ENCODE measurements around the gene UCMA.
"Not testable (repeated sequence)": the region's sequence is repeated elsewhere in the genome, so short reads cannot be mapped to it uniquely, and the experiment has no call there.

Gene UCMA

GRCh38 chr10:13234172-13234571 is at the start of gene UCMA:
TSS of gene UCMA (minus strand) at chr10:13234374. CDS start at chr10:13234258, 116 bp downstream.
- Mint-ChIP-seq H3K4me1 (no peaks in the 10 kb centered on the region), H3K27me3 (no peaks in the 10 kb centered on the region), H3K4me3 (no peak within 1 kb of the TSS), H3K36me3 (no peaks in the 10 kb centered on the region), H3K9me3 (no peaks in the 10 kb centered on the region), H3K27ac (no peak within 1 kb of the TSS)

- H3K36me3 Mint-ChIP-seq, result not testable (repeated sequence)
Observed at GRCh38 chr10:13282348-13282747, 48.2 kb upstream of the UCMA start.

GRCh38 chr10:13276749-13277365 is 42.7 kb upstream of the UCMA start:
- Mint-ChIP-seq H3K27me3 (no peaks in the 10 kb centered on the region), H3K4me1 (peaks cover under 1% of the 10 kb centered on the region), H3K4me3 (no peak overlapping the region), H3K27ac (no peak overlapping the region), H3K36me3 (peaks cover 2% of the 10 kb centered on the region), H3K9me3 (no peaks in the 10 kb centered on the region)

More at GRCh38 chr10:13282348-13282747, 48.2 kb upstream of the UCMA start:
- H3K4me1 Mint-ChIP-seq, H3K9me3 Mint-ChIP-seq, H3K4me3 Mint-ChIP-seq, H3K27ac Mint-ChIP-seq, H3K27me3 Mint-ChIP-seq: not testable (repeated sequence)

DNA sequence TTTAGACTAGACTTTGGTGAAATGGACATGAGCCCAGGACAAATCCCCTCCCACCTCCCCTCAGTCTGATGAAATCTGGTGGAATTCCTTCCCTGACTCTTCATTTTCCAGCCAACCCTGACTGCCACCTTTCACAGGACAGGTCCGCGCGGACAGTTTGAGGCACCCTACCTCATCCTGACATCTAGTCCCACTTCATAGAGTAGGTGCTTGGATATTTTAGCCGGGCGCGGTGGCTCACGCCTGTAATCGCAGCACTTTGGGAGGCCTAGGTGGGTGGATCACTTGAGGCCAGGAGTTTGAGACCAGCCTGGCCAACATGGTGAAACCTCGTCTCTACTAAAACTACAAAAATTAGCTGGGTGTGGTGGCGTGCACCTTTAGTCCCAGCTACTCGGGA is 42.0 kb upstream of the UCMA start:
- H3K9me3 Mint-ChIP-seq, H3K27ac Mint-ChIP-seq, H3K27me3 Mint-ChIP-seq: not testable (repeated sequence)

GRCh38 chr10:13272164-13272571 is 38.0 kb upstream of the UCMA start:
- H3K27me3 Mint-ChIP-seq, result no peaks in the 10 kb centered on the region

More for the DNA sequence above, 42.0 kb upstream of the UCMA start:
- not testable (repeated sequence) for H3K4me1 Mint-ChIP-seq, H3K4me3 Mint-ChIP-seq, H3K36me3 Mint-ChIP-seq

GRCh38 chr10:13271552-13272163 is 37.5 kb upstream of the UCMA start:
- H3K4me3 Mint-ChIP-seq, result no peak overlapping the region
- H3K27ac Mint-ChIP-seq, result no peak overlapping the region
- H3K9me3 Mint-ChIP-seq, result no peaks in the 10 kb centered on the region
- H3K36me3 Mint-ChIP-seq, result no peaks in the 10 kb centered on the region
- H3K27me3 Mint-ChIP-seq, result no peaks in the 10 kb centered on the region
- H3K4me1 Mint-ChIP-seq, result peaks cover 9% of the 10 kb centered on the region

More at GRCh38 chr10:13272164-13272571, 38.0 kb upstream of the UCMA start:
- no peaks in the 10 kb centered on the region for H3K36me3 Mint-ChIP-seq
- no peak overlapping the region for H3K4me3 Mint-ChIP-seq
- H3K9me3 Mint-ChIP-seq, result no peaks in the 10 kb centered on the region
- no peak overlapping the region for H3K27ac Mint-ChIP-seq
- H3K4me1 Mint-ChIP-seq, result peaks cover 9% of the 10 kb centered on the region

DNA sequence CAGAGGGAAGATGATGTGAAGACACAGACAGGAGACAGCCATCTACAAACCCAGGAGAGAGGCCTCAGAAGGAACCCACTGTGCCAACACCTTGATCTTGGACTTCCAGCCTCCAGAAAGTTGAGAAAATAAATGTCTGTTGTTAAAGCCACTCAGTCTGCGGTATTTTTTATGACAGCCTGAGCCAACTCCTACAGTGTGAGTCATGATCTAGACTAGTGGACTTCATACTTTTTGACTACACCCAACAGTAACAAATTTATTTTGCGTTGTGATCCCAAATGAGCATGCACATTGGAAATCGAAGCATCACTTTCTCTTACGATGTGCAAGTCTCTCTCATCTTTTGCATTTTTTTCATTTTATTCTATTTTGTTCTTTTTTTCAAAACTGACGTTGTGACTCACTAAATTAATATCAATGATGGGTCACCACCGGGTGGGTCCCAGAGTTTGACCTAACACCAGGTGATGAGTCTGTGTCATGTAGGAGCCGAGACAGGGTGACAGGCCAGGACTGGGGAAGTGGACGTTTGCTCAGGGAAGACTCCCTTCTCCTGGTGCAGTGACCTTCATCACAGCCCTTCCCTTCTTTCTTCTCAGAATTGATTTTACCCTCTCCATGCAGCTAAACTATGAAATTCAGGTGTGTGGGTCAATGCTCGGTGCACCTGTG is 36.8 kb upstream of the UCMA start:
- Mint-ChIP-seq H3K9me3 (no peaks in the 10 kb centered on the region), H3K4me1 (peaks cover 9% of the 10 kb centered on the region), H3K4me3 (no peak overlapping the region), H3K36me3 (no peaks in the 10 kb centered on the region), H3K27ac (no peak overlapping the region), H3K27me3 (peaks cover 1% of the 10 kb centered on the region)

- peaks cover 9% of the 10 kb centered on the region for H3K4me1 Mint-ChIP-seq
- H3K27me3 Mint-ChIP-seq, result peaks cover 2% of the 10 kb centered on the region
- H3K36me3 Mint-ChIP-seq, result no peaks in the 10 kb centered on the region
- no peaks in the 10 kb centered on the region for H3K9me3 Mint-ChIP-seq
- H3K4me3 Mint-ChIP-seq, result no peak overlapping the region
- no peak overlapping the region for H3K27ac Mint-ChIP-seq
Observed at GRCh38 chr10:13268841-13269240, 34.7 kb upstream of the UCMA start.

GRCh38 chr10:13268310-13268709 is 34.1 kb upstream of the UCMA start:
- no peak overlapping the region for H3K4me3 Mint-ChIP-seq

GRCh38 chr10:13263591-13263990 is 29.4 kb upstream of the UCMA start:
- H3K9me3 Mint-ChIP-seq, result no peaks in the 10 kb centered on the region
- H3K36me3 Mint-ChIP-seq, result peaks cover 4% of the 10 kb centered on the region
- H3K4me1 Mint-ChIP-seq, result no peaks in the 10 kb centered on the region
- no peak overlapping the region for H3K4me3 Mint-ChIP-seq
- no peak overlapping the region for H3K27ac Mint-ChIP-seq
- peaks cover 9% of the 10 kb centered on the region for H3K27me3 Mint-ChIP-seq

More at GRCh38 chr10:13268310-13268709, 34.1 kb upstream of the UCMA start:
- peaks cover 9% of the 10 kb centered on the region for H3K4me1 Mint-ChIP-seq
- no peak overlapping the region for H3K27ac Mint-ChIP-seq
- H3K36me3 Mint-ChIP-seq, result peaks cover 1% of the 10 kb centered on the region
- peaks cover 3% of the 10 kb centered on the region for H3K27me3 Mint-ChIP-seq
- no peaks in the 10 kb centered on the region for H3K9me3 Mint-ChIP-seq

GRCh38 chr10:13262433-13262832 is 28.3 kb upstream of the UCMA start:
- no peak overlapping the region for H3K27ac Mint-ChIP-seq
- H3K27me3 Mint-ChIP-seq, result peaks cover 9% of the 10 kb centered on the region
- H3K9me3 Mint-ChIP-seq, result no peaks in the 10 kb centered on the region
- peaks cover 6% of the 10 kb centered on the region for H3K4me1 Mint-ChIP-seq
- H3K36me3 Mint-ChIP-seq, result peaks cover 4% of the 10 kb centered on the region
- no peak overlapping the region for H3K4me3 Mint-ChIP-seq

GRCh38 chr10:13257621-13258140 is 23.5 kb upstream of the UCMA start:
- H3K27ac Mint-ChIP-seq, result no peak overlapping the region
- no peak overlapping the region for H3K4me3 Mint-ChIP-seq
- H3K36me3 Mint-ChIP-seq, result no peaks in the 10 kb centered on the region
- no peaks in the 10 kb centered on the region for H3K9me3 Mint-ChIP-seq
- H3K4me1 Mint-ChIP-seq, result peaks cover 6% of the 10 kb centered on the region
- H3K27me3 Mint-ChIP-seq, result peaks cover 2% of the 10 kb centered on the region

GRCh38 chr10:13256627-13257026 is 22.5 kb upstream of the UCMA start:
- no peaks in the 10 kb centered on the region for H3K9me3 Mint-ChIP-seq
- no peak overlapping the region for H3K27ac Mint-ChIP-seq
- H3K4me1 Mint-ChIP-seq, result peaks cover 6% of the 10 kb centered on the region
- no peaks in the 10 kb centered on the region for H3K27me3 Mint-ChIP-seq
- H3K4me3 Mint-ChIP-seq, result no peak overlapping the region
- no peaks in the 10 kb centered on the region for H3K36me3 Mint-ChIP-seq

DNA sequence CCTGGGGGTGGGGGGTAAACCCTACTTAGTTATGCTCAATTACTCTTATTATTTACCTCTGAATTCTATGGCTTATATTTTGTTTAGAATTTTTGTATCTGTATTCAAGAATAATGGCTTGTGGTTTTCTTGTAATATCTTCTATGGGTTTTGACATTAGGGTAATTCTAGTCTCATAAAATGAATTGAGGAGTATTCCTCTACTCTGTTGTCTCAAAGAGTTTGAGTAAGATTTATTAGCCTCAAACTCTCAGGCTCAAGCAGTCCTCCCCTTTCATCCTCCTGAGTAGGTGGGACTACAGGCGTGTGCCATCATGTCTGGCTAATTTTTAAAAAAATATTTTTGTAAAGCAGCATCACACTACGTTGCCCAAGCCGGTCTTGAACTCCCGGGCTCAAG is 19.6 kb upstream of the UCMA start:
- no peak overlapping the region for H3K4me3 Mint-ChIP-seq

GRCh38 chr10:13247784-13248183 is 13.6 kb upstream of the UCMA start:
- Mint-ChIP-seq H3K27ac (no peak overlapping the region), H3K4me1 (no peaks in the 10 kb centered on the region), H3K27me3 (no peaks in the 10 kb centered on the region), H3K4me3 (no peak overlapping the region), H3K36me3 (no peaks in the 10 kb centered on the region), H3K9me3 (no peaks in the 10 kb centered on the region)

More for the DNA sequence above, 19.6 kb upstream of the UCMA start:
- Mint-ChIP-seq H3K36me3 (no peaks in the 10 kb centered on the region), H3K27ac (no peak overlapping the region), H3K9me3 (no peaks in the 10 kb centered on the region), H3K27me3 (no peaks in the 10 kb centered on the region), H3K4me1 (peaks cover 6% of the 10 kb centered on the region)

DNA sequence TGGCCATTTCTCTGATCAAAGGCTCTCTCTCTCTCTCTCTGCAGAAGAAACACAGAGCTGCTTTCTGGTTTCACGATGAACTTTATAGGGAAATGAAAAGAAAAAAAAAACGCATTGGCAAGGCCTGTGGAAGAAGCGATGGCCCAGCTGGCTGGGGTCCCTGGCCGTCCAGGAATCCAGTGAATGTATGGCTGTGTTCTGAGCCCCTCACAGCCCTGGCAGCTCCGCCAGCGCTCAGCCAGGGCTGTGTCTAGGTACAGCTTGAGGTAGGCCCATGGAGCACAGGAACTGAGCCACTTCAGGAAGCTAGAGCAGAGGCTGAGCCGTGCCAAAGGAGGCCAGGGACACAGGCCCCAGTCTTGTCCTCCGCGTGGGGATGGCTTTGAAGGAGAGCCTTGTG is 13.1 kb upstream of the UCMA start:
- Mint-ChIP-seq H3K9me3 (no peaks in the 10 kb centered on the region), H3K4me1 (no peaks in the 10 kb centered on the region), H3K27me3 (no peaks in the 10 kb centered on the region), H3K36me3 (no peaks in the 10 kb centered on the region), H3K27ac (no peak overlapping the region), H3K4me3 (no peak overlapping the region)
